Fibroblast of upper back skin (primary cell): ENCODE results near the gene ZMYND10.
"Not testable (repeated sequence)": the region's sequence is repeated elsewhere in the genome, so short reads cannot be mapped to it uniquely, and the experiment has no call there.

Experiments used
- DNase-seq: peaks from one replicate; pipeline ENCODE4 v3.0.0-alpha.2; 2013

Gene ZMYND10

GRCh38 chr3:50324351-50325112 is 21.0 kb downstream of the ZMYND10 start:
- peak; percentile 65 for DNase-seq

- no peak for DNase-seq
These were observed 21.8 kb downstream of the ZMYND10 start for GRCh38 chr3:50323614-50324199.

- DNase-seq: no peak
These were observed 22.4 kb downstream of the ZMYND10 start for GRCh38 chr3:50323092-50323600.

- DNase-seq: no peak
These were observed 23.0 kb downstream of the ZMYND10 start, which contains the start of gene HYAL2 for GRCh38 chr3:50322386-50323091. HYAL2 (minus strand) TSS chr3:50322745; CDS start chr3:50320489, 2,256 bp downstream.

GRCh38 chr3:50322115-50322385 is 23.5 kb downstream of the ZMYND10 start:
- no peak for DNase-seq

- DNase-seq: peak; percentile 88
These were observed 24.0 kb downstream of the ZMYND10 start for GRCh38 chr3:50321336-50322114.

- peak; percentile 66 for DNase-seq
These were observed 24.6 kb downstream of the ZMYND10 start for GRCh38 chr3:50320853-50321335.

GRCh38 chr3:50319894-50320625 is 25.5 kb downstream of the ZMYND10 start:
- DNase-seq: no peak

GRCh38 chr3:50319181-50319893 is 26.2 kb downstream of the ZMYND10 start:
- no peak for DNase-seq

GRCh38 chr3:50318615-50319014 is 26.9 kb downstream of the ZMYND10 start:
- DNase-seq: no peak

- DNase-seq: no peak
These were observed 27.4 kb downstream of the ZMYND10 start for GRCh38 chr3:50318163-50318562.

- no peak for DNase-seq
These were observed 28.2 kb downstream of the ZMYND10 start for GRCh38 chr3:50317300-50317699.

GRCh38 chr3:50316657-50317242 is 28.8 kb downstream of the ZMYND10 start:
- no peak for DNase-seq

- no peak for DNase-seq
These were observed 30.7 kb downstream of the ZMYND10 start for GRCh38 chr3:50314816-50315215.

- no peak for DNase-seq
These were observed 31.2 kb downstream of the ZMYND10 start for GRCh38 chr3:50314342-50314741.

- DNase-seq: not testable (repeated sequence)
These were observed 33.5 kb downstream of the ZMYND10 start for GRCh38 chr3:50312041-50312440.

- no peak for DNase-seq
These were observed 40.9 kb downstream of the ZMYND10 start for GRCh38 chr3:50304601-50305000.

GRCh38 chr3:50303013-50303815 is 42.3 kb downstream of the ZMYND10 start, which contains the start of gene HYAL1:
HYAL1 (minus strand) TSS chr3:50303574; CDS start chr3:50302956, 618 bp downstream.
- no peak for DNase-seq

GRCh38 chr3:50302095-50303012 is 43.2 kb downstream of the ZMYND10 start:
- no peak for DNase-seq
